GM18520 (cell line): Measurements from ENCODE around the gene LDLRAD3.

Source experiments
- ATAC-seq: cut with Tn5 transposase; IDR thresholded peaks from one replicate; pipeline ENCODE4 v1.9.1; 2021; ENCODE audit not compliant: unreplicated experiment

Gene LDLRAD3

DNA sequence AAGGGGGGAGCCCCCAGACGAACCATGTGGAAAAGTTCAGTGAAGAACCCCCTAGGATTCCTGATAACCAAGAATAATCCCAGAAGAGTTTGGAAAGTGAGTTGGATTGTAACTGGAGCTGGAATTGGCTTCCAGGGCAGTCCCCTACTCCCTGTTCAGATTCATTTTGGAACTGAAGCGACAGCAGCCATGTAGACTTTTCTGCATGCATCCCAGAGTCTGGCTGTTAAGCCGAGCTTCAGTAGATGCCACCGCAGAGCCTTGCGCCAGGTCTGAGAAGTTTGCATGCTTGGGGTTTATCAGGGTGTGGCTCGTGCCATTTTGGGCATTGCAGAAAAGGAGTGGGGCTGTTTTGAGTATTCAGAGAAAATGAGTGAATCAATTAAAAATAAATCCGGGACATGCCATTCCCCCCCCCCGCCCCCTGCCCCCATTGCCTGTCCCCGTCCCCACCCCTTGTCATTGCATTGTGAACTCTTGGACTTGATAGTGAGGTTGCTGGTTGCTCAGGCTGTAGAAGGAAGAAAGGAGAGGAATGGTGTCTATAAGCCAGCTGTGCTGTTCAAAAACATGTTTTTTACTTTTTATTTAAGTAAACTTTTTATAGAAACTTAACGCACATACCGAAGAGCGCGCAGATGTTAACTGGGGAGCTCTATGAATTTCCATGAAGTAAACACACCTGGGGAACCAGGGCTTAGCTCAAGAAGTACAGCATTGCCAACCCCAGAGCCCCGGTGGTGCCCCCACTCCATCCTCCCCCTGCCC, 71.2 kb downstream of the LDLRAD3 start:
- ATAC-seq: no peak

DNA sequence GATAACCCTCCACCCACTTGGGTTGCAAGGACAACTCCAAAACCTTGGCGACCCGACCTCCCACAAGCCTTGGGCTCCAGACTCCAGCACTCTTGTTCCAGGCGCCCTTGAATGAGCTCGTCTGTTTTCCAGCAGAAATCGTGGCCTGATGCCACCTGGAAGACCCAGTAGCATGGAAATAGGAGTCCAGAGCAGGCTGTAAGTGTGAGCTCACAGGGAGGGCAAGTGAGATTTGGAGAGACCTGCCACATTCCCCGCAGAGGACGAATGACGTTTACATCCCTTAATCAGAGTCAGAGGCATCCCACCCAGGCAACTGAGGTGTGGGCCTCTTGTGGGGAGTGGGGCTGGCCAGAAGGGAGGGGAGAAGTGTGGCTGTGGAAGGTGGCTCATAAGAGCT, 71.9 kb downstream of the LDLRAD3 start:
- ATAC-seq: no peak

GRCh38 chr11:36016263-36016662, 72.4 kb downstream of the LDLRAD3 start:
- no peak for ATAC-seq

DNA sequence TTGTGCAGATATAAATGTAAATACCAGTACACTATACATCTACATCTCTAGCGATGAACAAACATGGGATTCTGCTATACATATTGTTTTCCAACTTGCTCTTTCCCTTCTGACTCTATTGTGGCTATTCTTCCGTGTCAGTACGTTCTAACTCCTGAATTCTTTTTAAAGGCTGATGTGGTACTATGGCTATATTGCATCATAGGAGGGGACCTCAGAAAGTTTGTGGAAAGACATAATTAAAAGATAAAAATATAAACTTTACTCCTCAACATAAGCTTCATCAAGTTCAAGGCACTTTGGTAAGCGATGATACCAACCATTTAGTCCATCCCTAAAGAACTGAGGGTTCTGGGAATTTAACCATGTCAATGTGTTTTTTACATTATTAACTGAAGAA, 72.8 kb downstream of the LDLRAD3 start:
- no peak for ATAC-seq

- no peak for ATAC-seq
Observed at GRCh38 chr11:36019005-36019596, 75.2 kb downstream of the LDLRAD3 start.

DNA sequence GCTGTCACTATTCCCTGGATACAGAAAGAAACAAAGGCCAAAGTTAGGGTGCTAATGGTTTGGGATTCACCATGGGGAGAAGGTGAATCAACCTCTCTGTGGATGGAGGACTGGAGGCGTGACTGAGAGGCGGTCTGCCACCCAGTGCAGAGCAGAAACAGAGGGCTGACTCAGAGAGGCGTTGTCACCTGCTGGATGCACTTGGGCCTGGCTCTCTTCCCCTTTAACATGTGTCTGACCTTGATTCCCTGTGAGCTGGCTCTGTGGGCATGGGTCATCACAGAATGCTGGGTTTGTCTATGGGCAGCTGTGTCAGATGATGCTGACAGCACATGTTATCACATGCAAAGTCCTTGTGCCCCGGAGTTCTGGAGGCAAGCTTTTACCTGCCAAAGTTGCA, 75.9 kb downstream of the LDLRAD3 start:
- no peak for ATAC-seq

- ATAC-seq: no peak
Observed at GRCh38 chr11:36022882-36023281, 79.0 kb downstream of the LDLRAD3 start.

DNA sequence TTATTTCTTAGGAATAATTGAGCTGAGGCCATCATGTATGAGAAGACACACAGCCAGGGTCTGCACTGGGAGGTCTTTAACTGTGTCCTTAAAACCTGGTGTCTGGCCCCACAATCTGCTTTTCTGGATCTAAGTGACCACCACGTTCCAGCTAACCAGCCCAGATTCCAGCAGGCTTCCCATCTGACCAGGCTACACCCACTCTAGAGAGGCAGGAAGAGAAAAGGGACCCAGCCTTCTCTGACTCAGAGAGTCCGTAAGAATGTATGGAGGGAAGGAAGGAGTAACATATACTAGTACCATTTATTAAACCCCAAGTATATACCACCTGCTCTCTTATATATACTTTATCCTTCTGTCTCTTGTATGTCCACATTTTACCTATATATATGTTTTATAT, 80.1 kb downstream of the LDLRAD3 start:
- ATAC-seq: no peak

DNA sequence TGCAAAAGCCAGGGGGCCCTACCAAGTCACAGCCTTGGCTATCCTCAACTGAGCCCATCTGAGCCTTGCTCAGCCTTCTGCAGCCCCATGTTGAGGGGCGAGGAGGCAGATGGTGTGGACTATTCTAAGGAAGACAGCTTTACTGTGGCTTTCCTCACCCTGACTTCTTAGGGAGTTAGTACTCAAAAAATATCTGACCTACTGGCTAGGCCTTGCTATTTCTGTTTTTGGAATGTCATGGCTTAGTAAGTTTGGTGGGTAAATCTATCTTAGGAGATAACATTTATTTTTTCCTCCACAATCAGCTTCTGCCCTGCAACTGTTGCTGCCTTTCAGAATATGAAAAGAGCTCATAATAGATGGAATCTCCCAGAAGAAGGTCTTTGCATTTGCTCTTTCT, 80.9 kb downstream of the LDLRAD3 start:
- ATAC-seq: no peak

GRCh38 chr11:36026315-36026968, 82.6 kb downstream of the LDLRAD3 start:
- ATAC-seq: no peak

GRCh38 chr11:36027731-36028130, 83.9 kb downstream of the LDLRAD3 start:
- no peak for ATAC-seq

GRCh38 chr11:36029616-36030015, 85.8 kb downstream of the LDLRAD3 start:
- no peak for ATAC-seq

- no peak for ATAC-seq
Observed at GRCh38 chr11:36030731-36031281, 86.9 kb downstream of the LDLRAD3 start.

GRCh38 chr11:36033082-36033751, 89.4 kb downstream of the LDLRAD3 start:
- no peak for ATAC-seq

- no peak for ATAC-seq
Observed at GRCh38 chr11:36033936-36034335, 90.1 kb downstream of the LDLRAD3 start.

DNA sequence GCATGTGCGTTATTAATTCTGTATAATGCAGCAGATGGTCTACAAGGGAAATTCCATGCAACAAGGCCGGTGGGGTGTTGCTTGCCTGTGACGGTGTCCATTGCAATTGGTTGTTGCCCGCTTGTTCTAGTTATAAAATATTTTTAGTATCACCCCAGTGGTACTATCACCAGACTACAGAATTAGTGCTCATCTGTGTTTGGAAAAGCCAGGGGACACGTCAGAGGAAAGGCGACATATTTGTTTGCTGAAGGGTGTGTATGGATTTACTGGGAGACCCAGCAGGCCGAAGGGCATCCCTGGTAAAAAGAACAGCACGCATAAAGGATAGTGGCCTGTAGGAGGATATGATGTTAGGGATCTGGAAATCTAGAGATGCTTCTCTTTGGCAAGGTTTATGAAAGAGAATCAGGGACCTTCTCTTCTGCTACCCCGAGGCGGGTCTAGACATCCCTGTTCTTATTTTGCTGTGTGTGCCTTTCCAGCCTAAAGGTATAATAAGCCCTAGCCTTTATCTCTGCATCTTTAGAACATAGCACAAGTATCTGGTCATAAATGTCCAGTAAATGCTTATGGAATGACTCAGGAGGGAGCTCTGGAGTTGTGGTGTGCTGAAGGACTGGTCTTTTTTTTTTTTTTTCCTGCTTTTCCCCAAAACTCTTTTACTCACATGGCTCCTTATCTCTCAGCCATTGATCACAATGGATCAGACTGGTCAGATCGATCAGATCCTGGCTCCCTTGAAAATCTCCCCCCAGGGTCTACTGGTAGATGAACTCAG, 90.9 kb downstream of the LDLRAD3 start:
- ATAC-seq: no peak

DNA sequence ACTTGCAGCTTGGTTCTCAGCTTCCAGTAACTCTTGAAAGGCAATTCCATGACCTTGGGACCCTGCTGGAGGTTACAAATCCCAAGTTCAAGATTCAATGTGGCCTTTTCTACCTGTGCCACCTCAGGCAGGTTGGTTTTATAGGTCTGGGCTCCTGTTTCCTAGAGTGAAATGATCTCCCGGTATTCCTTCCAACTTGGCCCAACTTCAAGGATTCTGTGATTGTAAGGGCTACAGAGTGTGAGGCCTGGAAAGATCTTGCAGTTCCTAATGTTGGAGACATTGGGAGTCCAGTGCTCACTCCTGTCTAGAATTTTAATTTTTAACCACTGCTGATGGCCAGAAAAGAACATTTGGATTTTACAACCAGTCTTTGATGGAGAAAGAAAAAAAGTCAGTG, 91.6 kb downstream of the LDLRAD3 start:
- no peak for ATAC-seq

DNA sequence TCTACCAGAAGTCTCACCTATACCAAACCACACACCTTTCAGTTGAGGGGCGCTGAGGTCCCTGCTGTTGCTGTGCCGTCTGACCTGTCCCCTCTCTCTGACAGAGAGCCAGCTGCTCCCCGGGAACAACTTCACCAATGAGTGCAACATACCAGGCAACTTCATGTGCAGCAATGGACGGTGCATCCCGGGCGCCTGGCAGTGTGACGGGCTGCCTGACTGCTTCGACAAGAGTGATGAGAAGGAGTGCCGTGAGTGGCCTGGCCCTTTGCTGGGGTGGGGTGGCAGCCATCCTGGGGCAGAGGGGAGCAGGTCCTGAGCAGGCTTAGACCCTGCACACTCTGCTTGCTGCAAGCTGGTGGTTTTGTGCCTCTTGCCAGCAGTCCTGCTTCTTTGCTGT, 92.1 kb downstream of the LDLRAD3 start:
- no peak for ATAC-seq

DNA sequence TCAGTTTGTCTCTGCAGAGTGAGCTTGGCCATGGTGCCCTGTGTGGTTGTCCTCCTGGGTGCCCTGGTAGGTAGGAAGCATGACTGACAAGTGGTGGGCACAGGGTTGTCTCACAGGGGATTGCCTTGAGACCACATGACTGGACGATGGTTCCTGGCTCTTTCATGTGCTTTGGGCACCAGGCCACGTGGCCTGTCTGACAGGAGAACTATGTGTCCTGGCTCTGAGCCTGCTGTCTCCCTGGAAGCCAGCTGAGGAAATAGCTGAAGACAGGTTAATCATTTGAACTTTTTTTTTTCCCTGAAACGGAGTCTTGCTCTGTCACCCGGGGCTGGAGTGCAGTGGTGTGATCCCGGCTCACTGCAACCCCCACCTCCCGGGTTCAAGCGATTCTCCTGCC, 93.2 kb downstream of the LDLRAD3 start:
- ATAC-seq: no peak

GRCh38 chr11:36038541-36038940, 94.7 kb downstream of the LDLRAD3 start:
- ATAC-seq: no peak

DNA sequence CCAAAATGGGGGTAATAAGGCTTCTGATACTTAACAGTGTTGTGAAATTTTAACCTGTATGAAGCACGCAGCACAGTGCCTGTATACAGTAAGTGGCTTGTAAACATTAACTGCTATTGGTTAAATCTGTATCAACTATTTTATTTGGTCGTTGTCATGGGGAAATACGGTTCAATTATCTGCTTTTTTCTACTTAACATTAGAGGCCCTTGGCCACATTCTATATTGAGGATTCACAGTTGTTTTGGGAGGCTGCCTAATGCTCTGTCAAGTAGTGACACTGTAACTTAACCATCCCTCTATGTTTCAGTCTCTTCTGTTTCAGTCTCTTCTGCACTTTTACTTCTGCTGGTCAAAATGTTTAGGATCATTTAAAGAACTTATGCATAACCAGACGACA, 95.6 kb downstream of the LDLRAD3 start:
- no peak for ATAC-seq
